SK-N-SH treated with all-trans-retinoic acid at 6 μM for 48 hours (cell line): ENCODE results near the gene FGF14.
A peak's percentile ranks its signal among the peaks of the same experiment; 100 is the strongest.

Experiments
- ATAC-seq: fragments of 200-7000 bp; cut with Tn5 transposase; 3 replicates; pipeline ENCODE4 v1.9.1; 2020; ENCODE audit warnings: mild to moderate bottlenecking, moderate library complexity
- ARNTL ChIP-seq: fragments of 450-650 bp; formaldehyde crosslinking; IDR thresholded peaks from 2 replicates; pipeline ENCODE4 v1.5.0; 2020; ENCODE audit warnings: low read depth, mild to moderate bottlenecking, moderate library complexity, borderline replicate concordance
- BACH2 ChIP-seq: fragments of 250-450 bp; sonication (Bioruptor Pico); IDR thresholded peaks from 2 replicates; pipeline ENCODE4 v1.9.0; 2021; ENCODE audit warnings: mild to moderate bottlenecking, borderline replicate concordance
- CSDC2 ChIP-seq: fragments of 250-450 bp; sonication (Bioruptor Pico); IDR thresholded peaks from 2 replicates; pipeline ENCODE4 v1.5.0; 2020; ENCODE audit warnings: mild to moderate bottlenecking, moderate library complexity
- ESRRG ChIP-seq: fragments of 250-450 bp; sonication (Bioruptor Pico); IDR thresholded peaks from 2 replicates; pipeline ENCODE4 v1.6.1; 2021; ENCODE audit warnings: mild to moderate bottlenecking
- GLIS3 ChIP-seq: fragments of 250-450 bp; sonication (Bioruptor Pico); IDR thresholded peaks from 2 replicates; pipeline ENCODE4 v1.5.0; 2020; ENCODE audit warnings: mild to moderate bottlenecking, moderate library complexity
- ISL1 ChIP-seq: fragments of 250-450 bp; sonication (Bioruptor Pico); IDR thresholded peaks from 2 replicates; pipeline ENCODE4 v2.1.2; 2022; ENCODE audit warnings: mild to moderate bottlenecking, moderate library complexity
- OSR1 ChIP-seq: fragments of 250-450 bp; sonication (Bioruptor Pico); IDR thresholded peaks from 2 replicates; pipeline ENCODE4 v1.8.0; 2022; ENCODE audit warnings: moderate library complexity, mild to moderate bottlenecking, inconsistent platforms
- POU6F1 ChIP-seq: fragments of 250-450 bp; sonication (Bioruptor Pico); IDR thresholded peaks from 2 replicates; pipeline ENCODE4 v1.8.0; 2021; ENCODE audit warnings: low read depth, mild to moderate bottlenecking, moderate library complexity, borderline replicate concordance
- PPARA ChIP-seq: fragments of 250-450 bp; sonication (Bioruptor Pico); IDR thresholded peaks from 2 replicates; pipeline ENCODE4 v1.5.0; 2020; ENCODE audit warnings: mild to moderate bottlenecking, borderline replicate concordance
- RARB ChIP-seq: fragments of 250-450 bp; sonication (Bioruptor Pico); IDR thresholded peaks from 2 replicates; pipeline ENCODE4 v1.8.0; 2021; ENCODE audit warnings: mild to moderate bottlenecking, moderate library complexity
- SNAI2 ChIP-seq: fragments of 250-450 bp; sonication (Bioruptor Pico); IDR thresholded peaks from 2 replicates; pipeline ENCODE4 v1.5.0; 2020; ENCODE audit warnings: mild to moderate bottlenecking, moderate library complexity
- TCF4 ChIP-seq: fragments of 250-450 bp; sonication (Bioruptor Pico); IDR thresholded peaks from 2 replicates; pipeline ENCODE4 v1.8.0; 2021; ENCODE audit warnings: mild to moderate bottlenecking, moderate library complexity, borderline replicate concordance
- TOX ChIP-seq: fragments of 250-450 bp; sonication (Bioruptor Pico); IDR thresholded peaks from 2 replicates; pipeline ENCODE4 v1.8.0; 2021; ENCODE audit warnings: mild to moderate bottlenecking, moderate library complexity, borderline replicate concordance
- ZC3H10 ChIP-seq: fragments of 250-450 bp; sonication (Bioruptor Pico); IDR thresholded peaks from 2 replicates; pipeline ENCODE4 v1.5.1; 2021; ENCODE audit warnings: mild to moderate bottlenecking, moderate library complexity
- ZFP3 ChIP-seq: fragments of 250-450 bp; sonication (Bioruptor Pico); IDR thresholded peaks from 2 replicates; pipeline ENCODE4 v1.5.0; 2020; ENCODE audit warnings: mild to moderate bottlenecking, moderate library complexity
- ZFP30 ChIP-seq: fragments of 450-650 bp; formaldehyde crosslinking; IDR thresholded peaks from 2 replicates; pipeline ENCODE4 v1.5.0; 2022; ENCODE audit warnings: mild to moderate bottlenecking, moderate library complexity
- ZNF565 ChIP-seq: fragments of 450-650 bp; formaldehyde crosslinking; conservative IDR thresholded peaks from 2 replicates; pipeline ENCODE4 v1.5.0; 2020; ENCODE audit warnings: low read depth, mild to moderate bottlenecking, moderate library complexity
- ZNF70 ChIP-seq: fragments of 450-650 bp; formaldehyde crosslinking; IDR thresholded peaks from 2 replicates; pipeline ENCODE4 v1.5.0; 2020; ENCODE audit warnings: mild to moderate bottlenecking, moderate library complexity
- ZNF8 ChIP-seq: fragments of 450-650 bp; formaldehyde crosslinking; IDR thresholded peaks from 2 replicates; pipeline ENCODE4 v1.5.0; 2020; ENCODE audit warnings: mild to moderate bottlenecking, moderate library complexity
- TF ChIP-seq, protein P1 (sequence below): fragments of 250-450 bp; sonication (Bioruptor Pico); IDR thresholded peaks from 2 replicates; pipeline ENCODE4 v1.8.0; 2020; ENCODE audit warnings: mild to moderate bottlenecking, moderate library complexity, borderline replicate concordance
- TF ChIP-seq, protein P2 (sequence below): fragments of 250-450 bp; sonication (Bioruptor Pico); IDR thresholded peaks from 2 replicates; pipeline ENCODE4 v1.5.1; 2021; ENCODE audit warnings: mild to moderate bottlenecking, moderate library complexity

FGF14 gene

DNA sequence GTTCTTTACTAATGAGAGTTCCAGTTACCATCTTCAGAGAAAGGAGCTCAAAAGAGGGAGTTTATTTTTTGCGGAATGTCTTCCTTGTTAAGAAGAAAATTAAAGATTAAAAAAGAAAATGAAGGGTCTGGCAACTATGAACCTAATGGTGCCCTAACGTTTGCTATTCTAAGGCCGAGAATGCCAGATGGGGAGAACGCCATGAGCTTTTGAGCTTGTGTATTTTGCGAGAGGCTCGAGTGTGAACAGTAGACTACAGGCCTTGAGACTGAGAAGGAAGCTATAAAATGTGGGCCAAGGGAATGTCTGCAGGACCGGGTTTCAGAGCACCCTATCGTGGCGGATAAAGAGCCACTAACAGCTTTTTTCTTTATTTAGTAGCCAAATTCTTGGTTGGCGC lies 6.7 kb downstream of the FGF14 start:
- ATAC-seq, result no peak
- TF ChIP-seq ISL1, result no peak
- no peak for TF ChIP-seq SNAI2 (CRISPR knock-in tag)
- TF ChIP-seq RARB (CRISPR knock-in tag), result no peak

DNA sequence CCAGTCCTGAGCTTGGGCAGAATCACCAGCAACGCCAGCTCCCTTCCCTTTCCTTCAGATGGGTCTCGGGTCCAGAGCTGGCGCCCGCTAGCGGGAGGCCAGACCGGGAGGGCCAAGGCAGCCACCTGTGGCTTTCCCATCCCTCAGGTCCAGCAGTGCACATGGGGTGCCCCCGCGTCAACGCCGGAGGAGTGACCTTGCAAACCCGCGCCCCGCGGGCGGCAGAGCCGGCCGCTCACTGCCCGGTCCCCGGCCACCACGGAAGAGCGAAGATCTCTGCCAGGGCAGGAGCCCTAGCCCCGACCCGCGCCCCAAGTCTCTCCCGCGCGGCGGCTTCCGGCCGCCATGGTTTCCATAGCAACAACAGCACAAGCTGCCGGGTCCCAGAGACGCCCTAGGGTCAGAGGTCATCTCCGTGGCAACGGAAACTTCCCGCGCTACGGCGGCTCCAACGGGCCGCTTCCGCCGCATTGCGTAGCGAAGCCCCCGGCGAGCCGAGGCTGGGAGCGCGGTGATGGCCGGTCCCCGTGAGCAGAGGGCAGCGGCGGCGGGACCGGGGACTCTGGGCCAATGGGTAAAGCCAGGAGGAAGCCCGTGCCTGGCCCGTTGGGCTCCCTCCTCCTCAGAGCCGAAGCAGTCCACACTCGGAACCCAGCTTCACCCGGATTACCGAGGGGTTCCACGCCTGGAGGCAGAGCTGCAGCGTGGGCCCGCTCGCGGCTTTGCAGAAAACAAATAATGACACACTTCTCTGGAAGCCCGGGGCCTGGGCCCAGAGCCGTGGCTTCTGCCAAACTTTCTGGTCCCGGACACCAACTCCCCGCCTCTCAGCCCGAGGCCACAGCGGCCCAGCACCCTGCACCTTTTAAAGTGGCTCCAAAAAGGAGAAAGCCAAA lies 7.4 kb downstream of the FGF14 start:
- peak; percentile 89 for ATAC-seq

GRCh38 chr13:102392481-102393209 lies 9.2 kb downstream of the FGF14 start:
- no peak for ATAC-seq
- TF ChIP-seq RARB (CRISPR knock-in tag), result no peak
- no peak for TF ChIP-seq POU6F1 (CRISPR knock-in tag)
- no peak for TF ChIP-seq BACH2 (CRISPR knock-in tag)
- TF ChIP-seq ARNTL (CRISPR knock-in tag), result no peak
- no peak for TF ChIP-seq ZC3H10
- TF ChIP-seq TCF4, result no peak
- no peak for TF ChIP-seq PPARA (CRISPR knock-in tag)
- no peak for TF ChIP-seq ISL1
- no peak for TF ChIP-seq ZFP30 (CRISPR knock-in tag)
- no peak for TF ChIP-seq ZNF565 (CRISPR knock-in tag)
- no peak for TF ChIP-seq SNAI2 (CRISPR knock-in tag)
- TF ChIP-seq, all 23 proteins: peak for 0

More for the DNA sequence above, 7.4 kb downstream of the FGF14 start:
- TF ChIP-seq ZFP3 (CRISPR knock-in tag) (no peak), SNAI2 (CRISPR knock-in tag) (0 out of 2 replicates have a peak, but pooled peaks have one; percentile 38)

DNA sequence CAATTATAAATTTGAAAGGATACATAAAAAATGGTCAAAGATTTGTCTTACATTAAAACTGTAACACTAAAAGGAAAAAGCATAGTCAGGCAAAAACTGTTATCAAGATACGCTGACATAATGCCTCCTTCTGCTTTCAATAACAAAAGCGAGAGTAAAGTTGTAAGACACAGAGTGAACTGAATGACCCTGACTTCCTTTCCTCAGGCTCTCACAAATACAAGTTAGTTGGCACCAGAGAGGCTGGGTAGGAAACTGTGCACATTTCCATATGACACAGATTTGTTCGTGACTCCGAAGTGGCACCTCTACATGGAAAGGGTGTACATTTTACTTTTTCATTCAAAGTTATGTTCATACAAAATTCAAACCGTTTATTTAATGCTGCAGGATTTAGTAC lies 15.4 kb downstream of the FGF14 start:
- ATAC-seq, result no peak
- TF ChIP-seq ARNTL (CRISPR knock-in tag), result no peak
- no peak for TF ChIP-seq ZFP30 (CRISPR knock-in tag)
- TF ChIP-seq CSDC2, result no peak
- no peak for TF ChIP-seq PPARA (CRISPR knock-in tag)
- TF ChIP-seq TCF4, result no peak
- TF ChIP-seq RARB (CRISPR knock-in tag), result no peak
- TF ChIP-seq ESRRG (CRISPR knock-in tag), result no peak
- TF ChIP-seq ZNF8 (CRISPR knock-in tag), result no peak
- TF ChIP-seq POU6F1 (CRISPR knock-in tag), result no peak
- TF ChIP-seq ZNF565 (CRISPR knock-in tag), result no peak
- TF ChIP-seq, protein P1, sequence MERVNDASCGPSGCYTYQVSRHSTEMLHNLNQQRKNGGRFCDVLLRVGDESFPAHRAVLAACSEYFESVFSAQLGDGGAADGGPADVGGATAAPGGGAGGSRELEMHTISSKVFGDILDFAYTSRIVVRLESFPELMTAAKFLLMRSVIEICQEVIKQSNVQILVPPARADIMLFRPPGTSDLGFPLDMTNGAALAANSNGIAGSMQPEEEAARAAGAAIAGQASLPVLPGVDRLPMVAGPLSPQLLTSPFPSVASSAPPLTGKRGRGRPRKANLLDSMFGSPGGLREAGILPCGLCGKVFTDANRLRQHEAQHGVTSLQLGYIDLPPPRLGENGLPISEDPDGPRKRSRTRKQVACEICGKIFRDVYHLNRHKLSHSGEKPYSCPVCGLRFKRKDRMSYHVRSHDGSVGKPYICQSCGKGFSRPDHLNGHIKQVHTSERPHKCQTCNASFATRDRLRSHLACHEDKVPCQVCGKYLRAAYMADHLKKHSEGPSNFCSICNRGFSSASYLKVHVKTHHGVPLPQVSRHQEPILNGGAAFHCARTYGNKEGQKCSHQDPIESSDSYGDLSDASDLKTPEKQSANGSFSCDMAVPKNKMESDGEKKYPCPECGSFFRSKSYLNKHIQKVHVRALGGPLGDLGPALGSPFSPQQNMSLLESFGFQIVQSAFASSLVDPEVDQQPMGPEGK (CRISPR knock-in tag), result no peak
- TF ChIP-seq ISL1, result no peak
- no peak for TF ChIP-seq SNAI2 (CRISPR knock-in tag)
- no peak for TF ChIP-seq TOX (CRISPR knock-in tag)
- no peak for TF ChIP-seq ZNF70 (CRISPR knock-in tag)
- no peak for TF ChIP-seq GLIS3 (CRISPR knock-in tag)

DNA sequence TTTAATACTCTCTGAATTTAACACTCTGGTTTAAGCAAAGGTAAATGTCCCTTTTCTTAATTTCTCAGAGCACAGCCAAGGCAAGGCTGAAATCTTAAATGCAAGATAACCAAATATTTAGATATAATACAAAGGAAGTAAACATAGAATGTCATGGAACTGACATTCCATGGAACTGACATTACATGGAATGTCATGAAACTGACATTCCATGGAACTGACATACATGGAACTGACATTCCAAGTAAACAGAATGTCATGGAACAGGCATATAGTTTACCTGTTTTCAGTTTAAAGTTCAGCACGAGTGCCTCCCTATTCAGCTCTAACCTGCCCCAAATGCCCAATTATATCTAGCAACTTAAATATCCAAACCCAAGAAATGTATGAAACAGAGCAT lies 21.8 kb downstream of the FGF14 start:
- no peak for ATAC-seq
- no peak for TF ChIP-seq POU6F1 (CRISPR knock-in tag)
- TF ChIP-seq PPARA (CRISPR knock-in tag), result no peak
- no peak for TF ChIP-seq OSR1 (CRISPR knock-in tag)
- TF ChIP-seq BACH2 (CRISPR knock-in tag), result no peak
- TF ChIP-seq SNAI2 (CRISPR knock-in tag), result no peak
- TF ChIP-seq CSDC2, result no peak
- TF ChIP-seq ISL1, result no peak
- TF ChIP-seq GLIS3 (CRISPR knock-in tag), result no peak
- TF ChIP-seq, protein P2, sequence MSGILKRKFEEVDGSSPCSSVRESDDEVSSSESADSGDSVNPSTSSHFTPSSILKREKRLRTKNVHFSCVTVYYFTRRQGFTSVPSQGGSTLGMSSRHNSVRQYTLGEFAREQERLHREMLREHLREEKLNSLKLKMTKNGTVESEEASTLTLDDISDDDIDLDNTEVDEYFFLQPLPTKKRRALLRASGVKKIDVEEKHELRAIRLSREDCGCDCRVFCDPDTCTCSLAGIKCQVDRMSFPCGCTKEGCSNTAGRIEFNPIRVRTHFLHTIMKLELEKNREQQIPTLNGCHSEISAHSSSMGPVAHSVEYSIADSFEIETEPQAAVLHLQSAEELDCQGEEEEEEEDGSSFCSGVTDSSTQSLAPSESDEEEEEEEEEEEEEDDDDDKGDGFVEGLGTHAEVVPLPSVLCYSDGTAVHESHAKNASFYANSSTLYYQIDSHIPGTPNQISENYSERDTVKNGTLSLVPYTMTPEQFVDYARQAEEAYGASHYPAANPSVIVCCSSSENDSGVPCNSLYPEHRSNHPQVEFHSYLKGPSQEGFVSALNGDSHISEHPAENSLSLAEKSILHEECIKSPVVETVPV (CRISPR knock-in tag), result no peak
- no peak for TF ChIP-seq ZNF70 (CRISPR knock-in tag)
- no peak for TF ChIP-seq ZFP30 (CRISPR knock-in tag)
- no peak for TF ChIP-seq ESRRG (CRISPR knock-in tag)
- no peak for TF ChIP-seq TCF4
- no peak for TF ChIP-seq ZFP3 (CRISPR knock-in tag)
- TF ChIP-seq ZNF565 (CRISPR knock-in tag), result no peak
- no peak for TF ChIP-seq ZC3H10
- no peak for TF ChIP-seq ZNF8 (CRISPR knock-in tag)
